ENCODE data around the gene LPCAT2.

The LPCAT2 gene

GRCh38 chr16:55526441-55526840 lies 17.6 kb downstream of the LPCAT2 start:
- no peak for DNase-seq (ENCODE audit: low spot score)
- no peak for TF ChIP-seq CTCF (IDR thresholded peaks at IDR 0.05; ENCODE audit: extremely low read depth, insufficient read depth, missing control alignments)
- in situ Hi-C loops (cut with MboI; ENCODE audit: low pct_unique_long_range_greater_than_20kb, low sequenced_read_pairs, unreplicated experiment): no loop called here

DNA sequence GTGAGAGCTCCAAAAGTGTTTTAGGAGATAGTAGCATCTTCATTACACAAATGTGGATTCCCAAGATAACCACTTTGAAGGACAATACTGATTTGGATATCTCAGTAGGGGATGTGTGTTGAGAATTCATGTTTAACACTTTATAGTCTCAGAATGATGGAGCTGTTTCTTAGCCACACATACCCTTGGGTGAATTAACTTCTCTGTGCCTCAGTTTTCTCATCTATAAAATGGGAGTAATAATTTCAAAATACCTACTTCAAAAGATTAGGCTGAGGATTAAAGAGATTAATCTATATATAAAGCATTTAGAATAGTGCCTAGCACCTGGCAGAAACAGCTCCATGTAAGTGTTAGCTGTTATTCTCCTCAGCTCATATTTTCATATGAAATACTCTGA lies 19.0 kb downstream of the LPCAT2 start:
- TF ChIP-seq CTCF (IDR thresholded peaks at IDR 0.05; ENCODE audit: extremely low read depth, insufficient read depth, missing control alignments): no peak
- no peak for DNase-seq (ENCODE audit: low spot score)
- in situ Hi-C loops (cut with MboI; ENCODE audit: low pct_unique_long_range_greater_than_20kb, low sequenced_read_pairs, unreplicated experiment): no loop called here

GRCh38 chr16:55529018-55529417 lies 20.1 kb downstream of the LPCAT2 start:
- no peak for DNase-seq (ENCODE audit: low spot score)
- no peak for TF ChIP-seq CTCF (IDR thresholded peaks at IDR 0.05; ENCODE audit: extremely low read depth, insufficient read depth, missing control alignments)
- in situ Hi-C loops (cut with MboI; ENCODE audit: low pct_unique_long_range_greater_than_20kb, low sequenced_read_pairs, unreplicated experiment): no loop called here

GRCh38 chr16:55530316-55530856 lies 21.5 kb downstream of the LPCAT2 start:
- in situ Hi-C loops (cut with MboI; ENCODE audit: low pct_unique_long_range_greater_than_20kb, low sequenced_read_pairs, unreplicated experiment): no loop called here
- no peak for DNase-seq (ENCODE audit: low spot score)
- no peak for TF ChIP-seq CTCF (IDR thresholded peaks at IDR 0.05; ENCODE audit: extremely low read depth, insufficient read depth, missing control alignments)

DNA sequence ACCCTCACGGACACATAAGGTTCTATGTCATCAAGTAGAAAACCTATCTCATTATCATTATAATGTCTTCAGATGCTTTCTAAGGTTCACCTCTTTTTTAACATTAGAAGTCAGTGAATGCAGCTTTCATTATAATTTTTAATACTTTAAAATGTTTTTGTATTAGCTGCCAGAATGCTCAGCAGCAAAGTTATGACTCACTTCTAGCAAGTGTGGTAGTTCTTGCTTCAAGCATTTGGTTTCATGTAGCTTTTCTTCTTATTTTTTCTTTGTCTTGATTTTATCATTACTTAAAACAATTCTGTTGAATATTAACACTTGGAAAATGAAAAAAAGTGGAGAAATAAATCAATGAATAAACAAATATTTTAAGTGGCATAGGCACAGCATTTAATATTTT lies 23.4 kb downstream of the LPCAT2 start:
- no peak for DNase-seq (ENCODE audit: low spot score)
- no peak for TF ChIP-seq CTCF (IDR thresholded peaks at IDR 0.05; ENCODE audit: extremely low read depth, insufficient read depth, missing control alignments)
- in situ Hi-C loops (cut with MboI; ENCODE audit: low pct_unique_long_range_greater_than_20kb, low sequenced_read_pairs, unreplicated experiment): no loop called here

DNA sequence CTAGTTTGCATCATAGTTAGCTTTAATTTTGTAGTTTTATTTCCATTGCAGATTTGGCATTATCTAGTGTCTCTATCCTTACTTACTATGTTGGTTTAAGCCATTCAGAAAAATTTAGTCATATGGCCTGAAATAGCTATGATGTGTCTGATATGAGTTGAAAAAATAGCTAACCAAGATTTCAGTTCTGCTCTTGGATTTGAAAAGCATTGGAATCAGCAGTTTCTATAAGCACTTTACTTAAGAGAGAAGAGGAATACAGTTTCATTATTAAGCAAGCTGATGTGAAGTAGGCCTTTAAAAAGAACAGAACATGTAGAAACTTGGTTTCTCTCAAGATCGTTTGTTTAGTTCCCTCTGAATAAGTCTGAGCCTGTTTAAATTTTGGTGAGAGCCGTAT lies 25.9 kb downstream of the LPCAT2 start:
- DNase-seq (ENCODE audit: low spot score): no peak
- no peak for TF ChIP-seq CTCF (IDR thresholded peaks at IDR 0.05; ENCODE audit: extremely low read depth, insufficient read depth, missing control alignments)
- in situ Hi-C loops (cut with MboI; ENCODE audit: low pct_unique_long_range_greater_than_20kb, low sequenced_read_pairs, unreplicated experiment): no loop called here

GRCh38 chr16:55539049-55539448 lies 30.2 kb downstream of the LPCAT2 start:
- no peak for TF ChIP-seq CTCF (IDR thresholded peaks at IDR 0.05; ENCODE audit: extremely low read depth, insufficient read depth, missing control alignments)
- in situ Hi-C loops (cut with MboI; ENCODE audit: low pct_unique_long_range_greater_than_20kb, low sequenced_read_pairs, unreplicated experiment): no loop called here
- DNase-seq (ENCODE audit: low spot score): no peak
